GM19372 (cell line): ENCODE data around the gene PTPN4.

Experiments
- ATAC-seq: cut with Tn5 transposase; IDR thresholded peaks from one replicate; pipeline ENCODE4 v1.9.1; 2021; ENCODE audit warnings: mild to moderate bottlenecking, low read depth, moderate library complexity; ENCODE audit not compliant: unreplicated experiment

The PTPN4 gene

DNA sequence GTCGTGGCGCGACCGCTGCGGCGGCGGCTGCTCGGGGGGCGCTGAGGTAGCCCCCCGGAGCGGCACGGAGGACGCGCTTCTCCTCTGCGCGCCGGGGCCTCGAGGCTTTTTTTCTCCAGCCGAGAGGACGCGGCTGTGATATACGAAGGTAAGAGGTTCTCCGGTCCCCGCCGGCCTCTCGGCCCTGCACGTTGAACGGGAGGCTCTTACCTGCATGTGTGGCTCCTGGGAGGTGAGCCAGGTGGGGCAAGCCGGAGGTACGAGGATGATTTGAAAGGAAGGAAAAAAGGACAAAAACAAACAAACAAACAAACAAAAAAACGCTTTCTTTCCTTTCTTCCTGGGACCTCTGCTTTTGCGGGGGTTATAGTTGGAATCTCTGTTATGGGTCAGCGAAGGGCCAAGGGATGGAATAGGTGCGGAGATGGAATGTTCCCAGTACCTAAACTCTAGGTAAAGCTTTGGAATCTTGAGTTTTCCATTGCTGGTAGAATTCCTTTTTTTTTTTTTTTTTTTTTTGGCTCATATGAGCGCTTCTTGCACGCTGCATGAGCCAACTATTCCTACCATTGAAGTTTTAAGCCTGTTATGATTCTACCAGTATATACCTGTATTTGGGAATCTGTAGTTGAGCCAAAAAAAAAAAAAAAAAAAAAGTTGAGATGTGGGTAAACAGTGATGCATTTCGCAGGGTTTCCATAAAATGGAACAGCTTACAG is 674 bp downstream of the PTPN4 start:
- peak; percentile 15 for ATAC-seq

DNA sequence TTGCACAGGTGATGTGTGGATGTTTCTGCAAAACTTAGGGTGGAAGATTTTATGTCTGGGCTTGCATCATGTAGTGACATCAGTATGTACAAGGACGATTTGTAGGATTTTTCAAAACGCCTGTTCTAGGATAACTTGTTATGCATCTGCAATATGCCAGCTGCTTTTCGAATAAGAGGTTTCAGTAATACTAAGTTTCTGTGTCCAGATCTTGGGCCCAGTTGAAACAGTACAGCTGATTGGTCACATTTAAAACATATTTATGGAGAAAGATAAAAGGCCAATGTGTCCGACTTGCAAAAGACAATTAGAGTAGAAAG is 1.2 kb downstream of the PTPN4 start:
- ATAC-seq: no peak

DNA sequence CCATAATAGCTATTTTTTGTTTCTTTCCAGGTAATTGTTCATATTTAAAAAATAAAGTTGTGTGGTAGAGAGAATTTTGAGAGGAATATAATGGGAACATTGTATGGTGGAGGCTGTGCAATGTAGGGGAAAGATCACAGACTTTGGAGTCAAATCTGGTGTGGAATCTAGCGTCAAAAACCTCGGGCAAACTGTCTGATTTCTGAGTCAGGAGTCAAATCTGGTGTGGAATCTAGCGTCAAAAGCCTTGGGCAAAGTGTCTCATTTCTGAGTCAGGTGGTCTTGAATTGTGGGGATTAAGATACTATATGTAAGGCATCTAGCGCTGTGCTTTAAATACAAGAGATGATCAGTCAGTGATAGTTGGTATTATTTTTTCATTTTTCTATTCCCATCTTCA is 5.1 kb downstream of the PTPN4 start:
- ATAC-seq: no peak

DNA sequence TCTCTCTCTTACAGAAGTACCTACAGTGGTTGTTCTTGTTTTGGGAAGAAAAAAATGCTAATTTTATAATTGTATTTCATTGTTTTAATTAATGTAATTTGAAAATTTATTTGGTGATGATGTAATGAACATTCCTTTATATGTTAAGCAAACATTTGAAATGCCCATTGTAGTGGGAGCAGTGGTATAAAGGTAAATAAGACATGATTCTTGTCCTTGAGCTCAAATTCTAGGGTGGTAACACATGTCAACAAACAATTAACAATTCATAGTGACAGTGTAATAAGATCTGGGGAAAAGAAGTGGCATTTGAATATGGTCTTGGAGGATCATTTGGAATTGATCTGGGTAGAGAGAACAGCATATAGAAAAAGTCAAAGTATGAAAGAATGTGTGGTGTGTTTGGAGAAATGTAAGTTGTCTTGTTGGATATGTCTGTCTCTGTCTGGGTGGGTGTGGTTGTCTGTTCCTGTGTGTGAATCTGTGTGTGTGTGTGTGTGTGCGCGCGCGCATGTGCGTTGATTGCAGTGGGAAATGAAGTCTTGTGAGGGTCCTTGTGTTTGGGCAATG is 5.8 kb downstream of the PTPN4 start:
- ATAC-seq: no peak

DNA sequence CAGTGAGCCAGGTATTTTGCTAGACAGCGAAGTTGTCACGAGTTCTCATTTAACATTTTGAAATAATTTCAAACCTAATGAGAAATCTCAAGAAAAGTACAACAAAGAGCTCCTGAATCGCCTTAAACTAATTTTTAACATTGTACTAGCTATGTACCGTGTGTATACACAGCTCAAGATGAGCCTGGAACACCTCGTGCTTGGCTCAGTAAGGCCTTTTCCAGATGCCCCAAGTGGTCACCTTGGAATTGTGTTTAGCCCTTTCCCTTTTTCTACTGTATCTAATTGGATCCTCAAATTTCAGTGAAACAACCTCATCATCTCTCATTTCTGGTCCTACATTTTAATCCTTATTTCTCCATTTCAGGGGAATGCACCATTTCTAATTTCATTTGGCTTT is 7.2 kb downstream of the PTPN4 start:
- ATAC-seq: no peak

DNA sequence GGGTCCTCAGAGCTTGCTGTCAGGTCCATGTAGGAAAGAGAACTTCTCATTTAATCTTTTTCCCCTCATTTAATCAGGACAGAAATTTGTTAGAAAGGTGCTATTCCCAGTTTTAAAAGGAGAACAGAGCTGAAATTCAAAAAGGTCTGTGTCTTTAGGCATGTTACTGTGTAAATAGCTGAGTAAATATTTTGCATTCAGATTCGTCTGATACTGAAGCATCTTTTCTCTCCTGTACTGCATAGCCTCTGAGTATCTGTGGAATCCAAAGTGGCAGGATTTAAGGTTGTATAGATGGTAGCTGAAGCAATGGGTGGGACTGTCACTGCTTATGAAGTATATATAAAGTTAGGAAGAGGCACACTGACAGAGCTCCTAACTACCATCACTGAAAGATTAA is 9.0 kb downstream of the PTPN4 start:
- no peak for ATAC-seq

DNA sequence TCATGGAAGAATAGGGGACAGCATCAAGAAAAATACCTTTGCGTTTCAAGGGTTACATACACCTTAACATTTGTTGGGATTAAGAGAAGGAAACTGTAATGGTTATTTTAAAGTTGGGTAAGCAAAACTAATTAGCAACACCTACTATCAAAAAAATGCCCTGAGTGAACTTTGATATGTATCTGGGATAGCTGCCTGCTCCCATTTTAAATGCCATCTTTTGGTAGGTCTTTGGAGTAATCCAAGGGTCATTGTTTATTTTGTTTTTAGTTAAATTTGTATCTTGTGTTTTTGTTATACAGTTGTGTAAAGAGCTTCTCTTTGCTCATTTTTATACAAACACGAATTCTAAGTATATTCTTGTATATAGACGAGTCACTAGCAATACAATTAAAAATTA is 9.9 kb downstream of the PTPN4 start:
- ATAC-seq: no peak

DNA sequence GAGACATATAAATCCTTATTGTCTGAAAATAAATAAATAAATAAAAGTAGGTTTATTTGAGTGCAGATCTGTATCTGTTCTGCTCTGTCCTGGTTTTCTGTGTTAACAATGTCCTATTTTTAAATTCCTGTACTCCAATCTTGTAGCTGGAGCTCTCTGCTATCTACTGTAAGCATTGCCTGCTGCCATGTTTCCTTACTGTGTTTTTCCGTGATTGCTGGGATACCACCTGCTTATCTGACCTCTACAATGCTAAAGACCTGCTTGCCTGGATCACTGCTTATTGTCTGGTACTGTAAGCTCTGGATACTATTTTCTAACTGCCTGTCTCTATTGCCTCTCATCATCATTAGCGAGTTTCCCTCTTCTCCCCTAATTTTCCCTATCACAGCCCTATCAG is 11.6 kb downstream of the PTPN4 start:
- ATAC-seq: no peak

DNA sequence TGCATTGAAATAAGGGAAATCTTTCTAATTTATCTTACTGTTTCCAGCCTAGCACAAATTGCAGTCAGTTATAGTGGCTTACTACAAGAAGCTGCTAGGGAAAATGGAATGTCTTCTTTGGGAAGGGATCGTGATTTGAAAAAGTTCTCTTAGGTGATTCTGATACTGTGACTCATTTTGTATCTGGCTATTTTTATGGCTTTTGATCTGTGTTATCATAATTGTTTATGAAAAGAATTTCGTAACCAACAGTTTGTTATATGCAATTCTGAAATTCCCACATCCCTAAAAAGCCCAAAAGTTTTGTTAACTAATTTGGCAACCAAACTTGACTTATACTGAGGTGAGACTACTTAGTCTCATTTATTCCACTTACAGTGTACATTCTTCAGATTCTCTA is 12.4 kb downstream of the PTPN4 start:
- no peak for ATAC-seq

DNA sequence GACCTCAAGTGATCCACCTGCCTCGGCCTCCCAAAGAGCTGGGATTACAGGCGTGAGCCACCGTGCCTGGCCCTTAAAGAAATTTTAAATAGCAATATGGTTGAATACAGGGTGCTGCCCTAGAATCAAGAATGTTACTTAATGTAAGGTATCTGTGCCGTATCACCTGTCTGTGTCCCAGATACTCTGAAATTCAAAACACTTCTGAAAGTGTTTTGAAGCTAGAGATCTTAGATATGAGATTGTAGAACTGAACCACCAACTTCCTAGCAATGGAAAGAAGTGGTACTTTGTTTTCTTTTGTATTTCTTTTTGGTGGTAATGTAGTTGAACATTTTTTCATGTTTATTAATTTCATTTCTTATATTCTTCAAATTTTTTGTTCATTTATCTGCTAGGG is 13.0 kb downstream of the PTPN4 start:
- no peak for ATAC-seq

DNA sequence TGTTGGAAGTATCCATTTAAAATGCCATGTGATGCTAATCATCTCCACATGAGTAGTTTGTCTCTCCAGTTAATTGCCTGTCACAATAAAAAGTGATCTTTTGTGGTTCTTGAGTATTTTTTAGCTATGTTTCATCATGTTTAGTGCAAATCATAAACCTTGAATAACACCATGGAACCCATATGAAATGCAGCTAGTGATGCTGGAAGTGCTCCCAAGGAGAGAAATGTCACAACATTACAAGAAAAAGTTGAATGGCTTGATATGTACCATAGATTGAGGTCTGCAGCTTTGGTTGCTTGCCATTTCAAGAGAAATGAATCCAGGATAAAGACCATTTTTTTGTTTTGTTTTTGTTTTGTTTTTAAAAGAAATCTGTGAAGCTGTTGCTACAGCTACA is 14.3 kb downstream of the PTPN4 start:
- no peak for ATAC-seq

DNA sequence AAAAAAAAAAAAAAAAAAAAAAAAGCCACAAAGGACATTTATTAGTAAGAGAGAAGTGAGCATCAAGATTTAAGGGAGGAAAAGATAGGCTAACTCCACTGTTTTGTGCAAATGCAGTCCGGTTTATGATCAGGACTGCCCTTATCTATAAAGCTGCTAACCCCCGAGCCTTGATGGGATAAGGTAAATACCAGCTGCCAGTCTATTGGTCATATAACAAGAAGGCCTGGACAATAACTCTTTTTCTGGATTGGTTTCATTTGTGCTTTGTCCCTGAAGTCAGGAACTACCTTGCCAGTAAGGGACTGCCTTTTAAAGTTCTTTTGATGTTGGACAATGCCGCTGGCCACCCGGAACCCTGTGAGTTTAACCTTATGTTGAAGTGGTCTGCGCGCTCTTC is 15.4 kb downstream of the PTPN4 start:
- no peak for ATAC-seq

DNA sequence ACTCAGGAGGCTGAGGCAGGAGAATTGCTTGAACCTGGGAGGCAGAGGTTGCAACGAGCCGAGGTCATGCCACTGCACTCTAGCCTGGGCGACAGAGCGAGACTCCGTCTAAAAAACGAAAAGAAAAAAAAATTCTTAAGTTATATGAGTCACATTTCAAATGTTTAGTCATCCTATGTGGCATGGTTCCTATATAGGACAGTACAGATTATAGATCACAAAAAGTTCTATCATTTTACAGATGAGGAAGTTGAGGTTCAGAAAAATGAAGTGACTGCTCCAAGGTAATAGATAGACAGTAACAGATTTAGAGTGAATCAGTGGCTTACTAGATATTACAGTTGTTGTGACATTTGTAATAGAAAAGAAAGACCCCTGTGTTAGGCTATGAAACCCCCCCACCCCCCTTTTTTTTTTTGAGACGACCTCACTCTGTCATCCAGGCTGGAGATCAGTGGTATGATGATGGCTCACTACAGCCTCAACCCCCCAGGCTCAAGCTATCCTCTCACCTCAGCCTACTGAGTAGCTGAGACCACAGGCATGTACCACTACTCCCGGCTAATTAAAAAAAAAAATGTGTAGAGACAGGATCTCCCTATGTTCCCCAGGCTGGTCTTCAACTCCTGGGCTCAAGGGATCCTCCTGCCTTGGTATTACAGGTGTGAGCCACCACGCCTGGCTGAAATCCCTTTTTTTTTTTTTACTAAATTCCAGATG is 22.7 kb downstream of the PTPN4 start:
- ATAC-seq: no peak

DNA sequence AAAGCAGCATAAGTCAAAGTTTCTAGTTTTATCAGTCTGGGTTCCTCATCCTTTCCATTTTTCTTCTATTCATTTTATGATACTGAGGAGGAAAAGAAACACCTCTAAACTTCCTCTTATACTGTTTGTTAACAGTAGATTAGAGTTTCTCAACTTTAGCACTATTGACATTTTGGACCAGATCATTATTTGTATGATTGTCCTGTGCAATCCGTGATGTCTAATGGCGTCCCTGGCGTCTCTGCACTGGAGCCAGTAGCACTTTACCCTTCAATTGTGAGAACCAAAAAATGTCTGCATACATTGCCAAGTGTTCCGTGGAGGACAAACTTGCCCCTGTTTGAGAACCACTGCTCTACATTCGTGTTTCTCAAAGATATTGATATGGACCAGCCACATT is 25.2 kb downstream of the PTPN4 start:
- no peak for ATAC-seq

DNA sequence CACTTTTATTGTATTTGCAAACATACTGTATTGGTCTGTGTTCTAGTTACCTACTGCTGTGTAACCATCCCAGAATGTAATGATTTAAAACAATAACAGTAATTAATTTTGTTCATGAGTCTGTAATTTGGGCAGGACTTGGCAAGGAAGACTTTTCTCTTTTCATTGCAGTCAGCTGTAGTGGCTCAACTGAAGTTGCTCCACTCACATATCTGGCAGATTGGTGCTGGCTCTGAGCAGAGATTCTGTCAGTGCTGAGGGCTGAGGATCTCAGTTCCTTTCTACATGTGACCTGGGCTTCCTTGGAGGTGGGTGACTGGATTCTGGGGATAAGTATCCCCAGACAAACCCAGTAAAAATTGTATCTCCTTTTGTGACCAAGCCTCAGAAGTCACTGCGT is 26.6 kb downstream of the PTPN4 start:
- no peak for ATAC-seq

DNA sequence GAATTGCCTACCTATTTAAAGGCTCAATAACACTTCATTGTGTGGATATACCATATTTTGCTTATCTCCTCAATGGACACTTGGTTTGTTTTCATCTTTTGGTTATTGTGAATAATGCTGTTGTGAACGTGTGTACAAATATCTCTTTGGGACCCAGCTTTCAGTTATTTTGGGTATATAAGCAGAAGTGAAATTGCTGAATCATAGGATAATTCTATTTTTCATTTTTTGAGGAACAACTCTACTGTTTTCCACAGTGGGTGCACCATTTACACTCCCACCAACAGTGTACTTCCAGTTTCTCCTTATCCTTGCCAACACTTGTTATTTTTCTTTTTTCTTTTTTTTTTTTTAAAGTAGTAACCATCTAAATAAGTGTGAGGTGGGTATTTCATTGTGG is 29.0 kb downstream of the PTPN4 start:
- ATAC-seq: no peak

DNA sequence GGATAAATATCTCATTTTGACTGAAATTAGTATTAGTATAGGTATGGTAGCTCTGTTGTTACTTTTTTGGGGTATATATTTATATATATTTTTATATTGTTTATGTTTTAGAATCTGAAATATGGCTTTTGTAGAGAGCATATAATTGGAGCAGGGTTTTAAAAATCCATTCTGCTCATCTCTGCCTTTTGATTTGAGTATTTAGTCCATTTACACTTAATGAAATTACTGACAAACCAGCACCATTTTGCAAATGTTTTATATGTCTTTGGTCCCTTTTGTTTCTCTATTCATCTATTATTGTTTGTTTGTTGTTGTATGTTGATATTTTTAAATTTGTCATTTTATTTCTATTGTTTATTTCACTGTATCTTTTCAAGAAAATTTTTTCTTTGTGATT is 30.7 kb downstream of the PTPN4 start:
- ATAC-seq: no peak

DNA sequence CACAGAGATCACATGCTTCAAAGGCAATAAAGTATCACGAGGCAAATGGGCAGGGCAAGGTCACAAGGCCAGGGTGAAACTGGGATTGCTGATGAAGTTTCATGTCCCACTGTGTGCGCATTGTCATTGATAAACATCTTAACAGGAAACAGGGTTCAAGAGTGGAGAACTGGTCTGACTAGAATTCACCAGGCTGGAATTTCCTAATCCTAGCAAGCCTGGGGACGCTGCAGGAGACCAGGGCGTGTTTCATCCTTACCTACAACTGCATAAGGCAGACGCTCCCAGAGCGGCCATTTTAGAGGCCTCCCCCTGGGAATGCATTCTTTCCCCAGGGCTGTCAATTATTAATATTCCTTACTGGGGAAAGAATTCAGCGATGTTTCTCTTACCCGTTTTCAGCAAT is 33.2 kb downstream of the PTPN4 start:
- no peak for ATAC-seq

DNA sequence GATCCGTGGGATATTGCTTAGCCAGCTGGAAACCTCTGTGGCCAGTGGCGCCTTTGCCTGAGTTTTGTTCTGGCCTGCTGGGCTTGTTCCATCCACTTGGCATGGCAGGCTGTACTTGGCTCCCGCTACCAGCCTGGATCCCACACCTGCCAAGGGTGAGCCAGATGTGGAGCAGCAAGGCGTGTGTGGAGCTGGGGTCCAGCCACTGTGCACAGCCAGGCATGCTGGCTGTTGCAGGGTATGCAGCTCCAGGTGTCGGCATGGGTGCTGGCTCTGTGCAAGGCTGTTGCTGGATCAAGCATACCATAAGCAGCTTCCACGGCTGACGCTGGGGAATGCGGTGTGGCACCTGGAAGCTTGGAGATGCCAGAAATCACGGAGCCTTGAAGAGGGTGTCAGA is 34.5 kb downstream of the PTPN4 start:
- ATAC-seq: no peak

DNA sequence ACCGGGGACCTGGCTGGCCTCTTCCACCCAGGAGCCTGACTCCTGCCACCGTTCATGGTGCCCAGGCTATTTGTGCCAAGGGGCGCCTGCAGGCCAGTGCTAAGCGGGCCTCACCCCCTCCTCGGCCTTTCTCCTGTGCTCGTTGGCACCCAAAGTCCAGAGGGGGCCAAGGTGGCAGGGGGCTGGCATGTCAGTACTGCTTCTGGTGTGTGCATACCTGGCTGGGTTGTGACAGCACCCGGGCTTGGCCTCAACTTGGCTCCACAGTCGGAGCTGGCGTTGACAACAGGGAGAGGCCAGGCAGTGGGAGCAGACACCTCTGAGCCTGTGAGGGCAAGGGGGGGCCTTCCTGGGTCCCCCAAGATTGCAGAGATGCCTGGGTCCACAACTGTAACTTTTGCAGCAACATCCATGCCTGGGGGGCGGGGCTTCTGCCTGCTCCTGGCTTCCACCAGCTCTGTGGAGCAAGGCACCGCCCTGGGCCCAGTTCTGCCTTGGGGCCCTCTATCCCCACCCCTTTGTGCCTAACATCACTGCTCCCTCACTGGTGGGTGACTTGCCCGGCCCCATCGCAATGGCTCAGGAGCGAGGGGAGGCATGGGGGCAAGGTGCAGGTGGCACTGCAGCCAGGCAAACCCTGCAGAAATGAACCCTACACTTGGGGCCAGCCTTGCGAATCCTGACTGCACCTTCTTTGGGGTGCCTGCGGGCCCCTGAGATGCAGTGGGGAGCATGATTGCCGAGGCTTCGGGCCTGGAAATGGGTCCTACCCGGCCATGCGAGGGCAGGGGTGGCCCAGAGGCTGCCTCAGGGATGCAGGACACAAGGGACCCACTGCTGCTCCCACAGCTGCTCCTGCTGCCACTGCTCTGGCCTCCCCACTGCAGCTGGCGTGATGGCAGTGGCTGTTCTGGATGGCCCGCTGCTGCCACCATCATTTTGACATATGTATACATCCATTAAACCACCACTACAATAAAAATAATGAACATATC is 35.9 kb downstream of the PTPN4 start:
- ATAC-seq: no peak

DNA sequence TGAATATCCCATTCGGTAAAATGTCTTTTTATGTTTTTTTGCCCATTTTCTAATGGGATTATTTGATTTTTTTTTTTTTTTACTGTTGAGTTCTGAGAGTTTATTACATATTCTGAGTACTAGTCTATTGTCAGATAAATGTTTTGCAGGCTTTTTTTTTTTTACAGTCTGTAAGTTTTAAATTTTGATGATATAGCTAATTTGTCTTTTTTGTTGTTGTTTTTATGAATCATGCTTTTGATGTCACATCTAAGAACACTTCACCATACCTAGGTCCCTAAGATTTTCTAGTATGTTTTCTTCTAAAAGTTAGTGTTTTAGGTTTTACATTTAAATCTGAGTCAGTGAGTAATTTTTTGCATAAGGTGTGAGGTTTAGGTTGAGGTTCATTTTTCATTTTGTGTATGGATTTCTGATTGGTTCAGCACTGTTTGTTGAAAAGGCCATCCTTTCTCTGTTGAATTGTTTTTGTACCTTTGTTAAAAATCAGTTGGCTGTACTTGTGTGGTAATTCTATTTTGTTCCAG is 40.7 kb downstream of the PTPN4 start:
- ATAC-seq: no peak
